ENCODE data around the gene CCDC34.

CCDC34 gene

GRCh38 chr11:27313157-27313821 is 49.7 kb downstream of the CCDC34 start:
- no peak overlapping the region for H3K4me3 ChIP-seq (replicated peaks; ENCODE audit: insufficient read depth, low read length)
- H3K27me3 ChIP-seq (ENCODE audit: insufficient read depth, poor library complexity, severe bottlenecking), result no peaks in the 10 kb centered on the region
- no peak overlapping the region for H3K27ac ChIP-seq (replicated peaks)
- no peak for DNase-seq (ENCODE audit: low read depth in 1 of 2, low spot score in 1 of 2)
- TF ChIP-seq SPI1 (IDR thresholded peaks at IDR 0.05; ENCODE audit: borderline replicate concordance, low read depth) (no peak), GABPA (IDR thresholded peaks at IDR 0.05; ENCODE audit: low read depth) (no peak), CTCF (IDR thresholded peaks at IDR 0.05; ENCODE audit: insufficient read depth, low read length) (no peak), REST (IDR thresholded peaks at IDR 0.05; ENCODE audit: insufficient replicate concordance, low read depth) (no peak), POLR2AphosphoS5 (IDR thresholded peaks at IDR 0.05; ENCODE audit: low read depth) (no peak)

GRCh38 chr11:27312110-27312509 is 50.9 kb downstream of the CCDC34 start:
- no peaks in the 10 kb centered on the region for H3K27me3 ChIP-seq (ENCODE audit: insufficient read depth, poor library complexity, severe bottlenecking)
- H3K27ac ChIP-seq (replicated peaks), result no peak overlapping the region
- H3K4me3 ChIP-seq (replicated peaks; ENCODE audit: insufficient read depth, low read length), result no peak overlapping the region
- no peak for TF ChIP-seq POLR2AphosphoS5 (IDR thresholded peaks at IDR 0.05; ENCODE audit: low read depth)
- TF ChIP-seq SPI1 (IDR thresholded peaks at IDR 0.05; ENCODE audit: borderline replicate concordance, low read depth), result no peak
- TF ChIP-seq REST (IDR thresholded peaks at IDR 0.05; ENCODE audit: insufficient replicate concordance, low read depth), result no peak
- no peak for TF ChIP-seq GABPA (IDR thresholded peaks at IDR 0.05; ENCODE audit: low read depth)
- TF ChIP-seq CTCF (IDR thresholded peaks at IDR 0.05; ENCODE audit: insufficient read depth, low read length), result no peak
- DNase-seq (ENCODE audit: low read depth in 1 of 2, low spot score in 1 of 2), result no peak

- DNase-seq (ENCODE audit: low read depth in 1 of 2, low spot score in 1 of 2), result no peak
- H3K27ac ChIP-seq (replicated peaks), result no peak overlapping the region
- no peaks in the 10 kb centered on the region for H3K27me3 ChIP-seq (ENCODE audit: insufficient read depth, poor library complexity, severe bottlenecking)
- TF ChIP-seq POLR2AphosphoS5 (IDR thresholded peaks at IDR 0.05; ENCODE audit: low read depth) (no peak), SPI1 (IDR thresholded peaks at IDR 0.05; ENCODE audit: borderline replicate concordance, low read depth) (no peak), GABPA (IDR thresholded peaks at IDR 0.05; ENCODE audit: low read depth) (no peak), REST (IDR thresholded peaks at IDR 0.05; ENCODE audit: insufficient replicate concordance, low read depth) (no peak), CTCF (IDR thresholded peaks at IDR 0.05; ENCODE audit: insufficient read depth, low read length) (no peak)
- no peak overlapping the region for H3K4me3 ChIP-seq (replicated peaks; ENCODE audit: insufficient read depth, low read length)
Measured at GRCh38 chr11:27310707-27311106, 52.3 kb downstream of the CCDC34 start.

Measured in HL-60 (cell line).